ENCODE measurements around the gene TLCD3A.

TLCD3A gene

GRCh38 chr17:740240-741017 lies 8.0 kb downstream of the TLCD3A start:
- no peak for TF ChIP-seq CTCF (IDR thresholded peaks at IDR 0.05; ENCODE audit: low read depth, low read length, missing control alignments)
- no peak overlapping the region for H3K4me3 ChIP-seq (ENCODE audit: low read depth, low read length)
- DNase-seq (ENCODE audit: low read depth) = peak; percentile 72

- TF ChIP-seq CTCF (IDR thresholded peaks at IDR 0.05; ENCODE audit: low read depth, low read length, missing control alignments) = no peak
- H3K4me3 ChIP-seq (ENCODE audit: low read depth, low read length) = no peak overlapping the region
- DNase-seq (ENCODE audit: low read depth) = no peak
These were observed 9.9 kb downstream of the TLCD3A start for GRCh38 chr17:742147-742793.

- no peak for TF ChIP-seq CTCF (IDR thresholded peaks at IDR 0.05; ENCODE audit: low read depth, low read length, missing control alignments)
- no peak overlapping the region for H3K4me3 ChIP-seq (ENCODE audit: low read depth, low read length)
- DNase-seq (ENCODE audit: low read depth) = no peak
These were observed 10.7 kb downstream of the TLCD3A start for GRCh38 chr17:743139-743538.

- H3K4me3 ChIP-seq (ENCODE audit: low read depth, low read length) = no peak overlapping the region
- TF ChIP-seq CTCF (IDR thresholded peaks at IDR 0.05; ENCODE audit: low read depth, low read length, missing control alignments) = no peak
- no peak for DNase-seq (ENCODE audit: low read depth)
These were observed 12.5 kb downstream of the TLCD3A start for GRCh38 chr17:744937-745336.

- H3K4me3 ChIP-seq (ENCODE audit: low read depth, low read length) = no peak overlapping the region
- DNase-seq (ENCODE audit: low read depth) = no peak
- TF ChIP-seq CTCF (IDR thresholded peaks at IDR 0.05; ENCODE audit: low read depth, low read length, missing control alignments) = no peak
These were observed 13.0 kb downstream of the TLCD3A start for GRCh38 chr17:745406-745805.

GRCh38 chr17:746181-746580 lies 13.8 kb downstream of the TLCD3A start:
- H3K4me3 ChIP-seq (ENCODE audit: low read depth, low read length) = no peak overlapping the region
- no peak for DNase-seq (ENCODE audit: low read depth)
- TF ChIP-seq CTCF (IDR thresholded peaks at IDR 0.05; ENCODE audit: low read depth, low read length, missing control alignments) = no peak
